Sigmoid colon (tissue), 4 donors: ENCODE results near the gene IL1RN.

Experiments
- CTCF ChIP-seq, 4 experiments: fragments of 450-650 bp in 3 of 4; fragments of 200-600 bp in 1 of 4; IDR thresholded peaks; one replicate each; pipeline ENCODE4 v1.5.1; 2016 to 2019; ENCODE audit warnings: antibody characterized with exemption in 4 of 4, mild to moderate bottlenecking in 3 of 4, moderate library complexity in 2 of 4
- POLR2AphosphoS5 ChIP-seq, 4 donors: sonication (generic); formaldehyde crosslinking; IDR thresholded peaks; one replicate each; pipeline ENCODE4 v1.6.1; 2017; ENCODE audit warnings: antibody characterized with exemption in 4 of 4

- TF ChIP-seq CTCF (IDR thresholded peaks at IDR 0.05) = no peak
- no peak for TF ChIP-seq POLR2AphosphoS5 (IDR thresholded peaks at IDR 0.05)
These were observed 5.1 kb downstream of the IL1RN start for GRCh38 chr2:113132414-113133021.
